ENCODE measurements around the gene UBE2I.
A peak's percentile ranks its signal among the peaks of the same experiment; 100 is the strongest.
"Not testable (repeated sequence)": the region's sequence is repeated elsewhere in the genome, so short reads cannot be mapped to it uniquely, and the experiment has no call there.

UBE2I gene

GRCh38 chr16:1293921-1294656 is 15.3 kb upstream of the UBE2I start:
- no peak for DNase-seq (ENCODE audit: low read depth in 2 of 2)

DNA sequence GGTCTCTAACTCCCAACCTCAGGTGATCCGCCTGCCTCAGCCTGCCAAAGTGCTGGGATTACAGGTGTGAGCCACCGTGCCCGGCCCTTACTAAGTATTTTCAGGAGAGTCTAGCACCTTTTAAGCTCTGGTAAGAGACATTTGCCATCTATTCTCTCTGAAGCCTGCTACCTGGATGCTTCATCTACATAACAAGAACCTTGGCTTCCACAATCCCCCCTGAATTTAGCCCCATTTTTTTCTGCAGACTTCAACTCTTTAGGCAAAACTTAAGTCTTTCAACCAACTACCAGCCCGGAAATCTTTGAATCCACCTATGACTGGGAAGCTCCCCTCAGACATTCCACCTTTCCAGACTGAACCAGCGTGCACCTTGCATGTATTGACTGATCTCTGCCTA is 14.0 kb upstream of the UBE2I start:
- no peak for DNase-seq (ENCODE audit: low read depth in 2 of 2)

DNA sequence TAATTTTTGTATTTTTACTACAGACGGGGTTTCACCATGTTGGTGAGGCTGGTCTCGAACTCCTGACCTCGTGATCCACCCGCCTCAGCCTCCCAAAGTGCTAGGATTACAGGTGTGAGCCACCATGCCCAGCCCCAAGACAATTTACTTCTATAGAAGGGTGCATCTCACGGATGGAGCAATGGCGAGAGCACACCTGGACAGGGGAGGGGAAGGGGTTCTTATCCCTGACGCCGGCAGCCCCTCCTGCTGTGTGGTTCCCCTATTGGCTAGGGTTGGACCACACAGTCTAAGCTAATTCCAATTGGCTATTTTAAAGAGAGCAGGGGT is 12.8 kb upstream of the UBE2I start:
- DNase-seq (ENCODE audit: low read depth in 2 of 2): not testable (repeated sequence)

- no peak for DNase-seq (ENCODE audit: low read depth in 2 of 2)
Observed at GRCh38 chr16:1297018-1297696, 12.3 kb upstream of the UBE2I start.

DNA sequence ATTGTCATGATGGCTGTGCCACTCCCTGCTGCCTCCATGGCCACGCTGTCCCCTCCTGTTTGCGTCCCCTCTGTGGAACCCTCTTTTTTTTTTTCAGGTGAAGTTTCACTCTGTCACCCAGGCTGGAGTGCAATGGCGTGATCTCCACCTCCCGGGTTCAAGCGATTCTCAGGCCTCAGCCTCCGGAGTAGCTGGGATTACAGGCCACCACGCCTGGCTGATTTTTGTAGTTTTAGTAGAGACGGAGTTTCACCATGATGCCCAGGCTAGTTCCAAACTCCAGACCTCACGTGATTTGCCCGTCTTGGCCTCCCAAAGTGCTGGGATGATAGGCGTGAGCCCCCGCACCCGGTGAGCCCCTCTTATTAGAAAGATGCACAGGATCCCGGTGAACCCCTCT is 11.0 kb upstream of the UBE2I start:
- no peak for DNase-seq (ENCODE audit: low read depth in 2 of 2)

- DNase-seq (ENCODE audit: low read depth in 2 of 2): no peak
Observed at GRCh38 chr16:1299012-1299867, 10.2 kb upstream of the UBE2I start.

DNA sequence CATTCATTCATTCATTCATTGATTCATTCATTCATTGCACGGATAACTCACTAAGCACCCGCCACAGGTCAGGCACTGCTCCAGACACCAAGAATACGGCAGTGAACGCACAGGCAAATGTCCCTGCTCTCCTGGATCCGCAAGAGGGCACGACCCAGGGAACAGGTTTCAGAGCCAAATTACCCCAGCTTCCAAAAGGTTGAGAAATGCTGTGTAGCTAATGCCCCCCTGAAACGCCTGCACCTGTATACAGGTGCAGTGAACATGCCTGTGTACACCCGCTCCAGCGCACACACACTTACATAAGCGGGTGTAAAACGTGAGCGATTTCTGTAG is 9.6 kb upstream of the UBE2I start:
- no peak for DNase-seq (ENCODE audit: low read depth in 2 of 2)

GRCh38 chr16:1300664-1301476 is 8.6 kb upstream of the UBE2I start:
- DNase-seq (ENCODE audit: low read depth in 2 of 2): peak; percentile 54 to 67

DNA sequence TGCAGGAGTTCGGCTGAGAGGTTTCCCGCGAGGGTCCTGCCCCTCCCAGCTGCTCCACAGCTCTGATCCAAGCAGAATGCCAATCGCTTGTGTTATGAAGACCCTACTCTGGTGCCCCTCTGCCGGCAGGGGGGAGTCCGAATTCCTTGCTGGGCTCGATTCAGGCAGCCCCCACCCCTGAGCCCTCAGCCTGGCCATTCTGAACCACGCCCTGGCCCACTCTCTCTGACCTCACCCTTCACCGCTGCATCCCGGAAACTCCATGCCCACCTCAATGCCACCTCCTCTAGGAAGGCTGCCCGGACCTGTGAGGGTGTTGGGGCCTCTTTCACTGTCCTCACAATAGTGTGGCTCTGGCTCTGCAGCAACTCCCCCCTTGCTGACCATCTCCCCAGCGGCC is 7.9 kb upstream of the UBE2I start:
- no peak for DNase-seq (ENCODE audit: low read depth in 2 of 2)

- no peak for DNase-seq (ENCODE audit: low read depth in 2 of 2)
Observed at GRCh38 chr16:1305823-1306222, 3.6 kb upstream of the UBE2I start.

GRCh38 chr16:1306334-1306733 is 3.1 kb upstream of the UBE2I start:
- no peak for DNase-seq (ENCODE audit: low read depth in 2 of 2)

GRCh38 chr16:1308036-1308976 is 1.1 kb upstream of the UBE2I start:
- DNase-seq (ENCODE audit: low read depth in 2 of 2): no peak

- peak; percentile 33 to 35 for DNase-seq (ENCODE audit: low read depth in 2 of 2)
Observed at GRCh38 chr16:1309888-1310831, 724 bp downstream of the UBE2I start.

GRCh38 chr16:1310832-1311200 is 1.4 kb downstream of the UBE2I start:
- DNase-seq (ENCODE audit: low read depth in 2 of 2): no peak

DNA sequence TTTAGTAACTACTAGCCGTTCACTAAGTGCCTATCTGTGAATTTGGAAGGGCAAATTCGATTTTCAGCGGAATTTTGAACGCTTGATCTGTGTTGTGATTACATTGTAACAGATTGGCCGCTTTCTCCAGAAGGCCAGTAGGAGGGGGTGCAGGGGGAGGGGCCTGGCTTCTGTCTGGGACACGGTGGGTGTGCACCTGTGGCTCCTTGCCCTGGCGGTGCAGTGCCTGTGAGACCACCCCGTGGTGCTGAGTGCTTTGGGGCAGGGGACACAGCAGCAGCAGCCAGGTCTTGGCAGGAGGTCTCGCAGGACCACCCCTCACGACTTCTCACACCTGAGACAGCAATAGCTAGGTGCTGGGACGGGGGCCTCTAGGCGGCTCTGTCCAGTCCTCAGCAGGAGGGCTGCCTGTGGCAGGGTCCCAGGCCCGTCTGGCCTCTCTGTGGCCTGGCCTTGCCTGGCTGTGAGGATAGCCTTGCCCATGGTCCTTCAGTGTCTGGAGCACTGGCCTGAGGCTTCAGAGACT is 1.8 kb downstream of the UBE2I start:
- DNase-seq (ENCODE audit: low read depth in 2 of 2): no peak

DNA sequence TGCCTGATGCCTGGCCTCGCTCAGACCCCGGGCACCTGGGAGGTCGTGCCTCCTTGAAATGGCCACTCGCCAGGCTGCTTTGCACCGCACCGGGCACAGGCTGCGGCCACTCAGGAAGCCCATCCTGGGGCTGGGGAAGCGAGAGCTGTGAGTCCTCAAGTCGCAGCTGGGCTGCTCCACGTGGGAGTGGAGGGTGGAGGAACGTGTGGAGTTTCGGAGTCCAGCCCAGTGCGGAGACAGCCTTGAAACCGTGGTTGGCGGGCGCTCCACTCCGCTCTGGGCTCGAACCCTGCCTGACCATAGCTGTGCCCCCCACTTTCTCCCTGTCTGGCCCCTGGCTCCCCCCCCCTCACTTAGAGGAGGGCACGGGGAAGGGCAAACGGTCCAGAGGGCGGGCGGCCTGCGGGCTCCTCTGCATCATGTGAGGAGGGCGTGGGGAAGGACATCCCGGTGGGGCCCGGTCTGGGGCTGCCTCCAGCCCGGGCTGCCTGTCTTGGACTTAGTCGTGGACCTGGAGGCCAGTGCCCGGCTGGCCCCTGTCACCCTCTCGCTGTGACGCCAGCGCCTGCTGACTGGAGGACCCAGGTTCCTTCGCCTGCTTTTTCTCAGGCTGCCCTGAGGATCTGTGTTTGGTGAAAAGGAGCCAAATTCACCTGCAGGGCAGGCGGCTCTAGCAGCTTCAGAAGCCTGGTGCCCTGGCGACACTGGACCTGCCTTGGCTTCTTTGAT is 2.5 kb downstream of the UBE2I start:
- no peak for DNase-seq (ENCODE audit: low read depth in 2 of 2)

DNA sequence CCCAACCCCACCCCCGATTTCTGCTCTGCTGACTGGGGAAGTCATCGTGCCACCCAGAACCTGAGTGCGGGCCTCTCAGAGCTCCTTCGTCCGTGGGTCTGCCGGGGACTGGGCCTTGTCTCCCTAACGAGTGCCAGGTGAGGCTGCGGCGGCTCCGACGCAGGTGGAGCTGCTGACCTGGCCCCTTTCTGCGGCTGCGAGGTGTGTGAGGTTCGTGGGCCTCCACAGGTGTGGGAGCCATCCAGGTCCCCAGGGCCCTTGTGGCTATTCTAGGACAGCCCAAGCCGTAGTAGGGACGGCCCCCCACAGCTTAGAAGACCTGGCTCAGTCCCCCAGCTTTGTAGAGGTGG is 3.0 kb downstream of the UBE2I start:
- no peak for DNase-seq (ENCODE audit: low read depth in 2 of 2)

DNA sequence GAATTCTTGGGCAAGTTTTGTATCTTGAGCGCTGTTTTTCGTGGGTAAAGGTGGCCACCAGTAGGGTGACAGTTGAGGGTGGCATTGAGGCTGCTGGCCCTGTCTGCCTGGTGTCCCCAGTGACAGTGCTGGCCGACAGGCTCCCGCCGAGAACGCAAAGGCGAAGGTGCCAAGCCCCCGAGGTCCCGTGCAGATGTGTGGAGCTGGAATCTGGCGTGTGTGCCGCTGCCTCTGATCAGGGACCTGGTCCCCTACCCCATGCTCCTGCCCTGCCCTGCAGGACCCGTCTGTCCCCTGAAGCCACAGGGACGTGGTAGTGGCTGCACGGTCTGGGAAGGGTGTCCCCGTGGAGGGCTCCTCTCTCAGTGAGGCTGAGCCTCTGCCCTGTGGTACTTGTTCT is 3.5 kb downstream of the UBE2I start:
- DNase-seq (ENCODE audit: low read depth in 2 of 2): no peak

All from activated CD4-positive, alpha-beta T cell treated with anti-CD3 and anti-CD28 coated beads for 24 hours (primary cell).